T-cell (primary cell): ENCODE results near the gene ZNF362. TPM values are rescaled to one million over a fixed set of nuclear protein-coding genes. Genes with fewer than 3 reads are reported as not detected.

Experiments used
- ATAC-seq, 4 experiments: fragments of 200-7000 bp in 3 of 4; fragments of 150-1000 bp in 1 of 4; cut with Tn5 transposase; replicated peaks in 1 of 4; 1 replicate in 3 of 4; 2 replicates in 1 of 4; pipeline ENCODE4 v1.10.0; 2021; ENCODE audit warnings: moderate library complexity in 3 of 4, mild to moderate bottlenecking in 2 of 4, moderate number of reproducible peaks in 1 of 4
- CTCF ChIA-PET, 2 donors: fragments of 300-600 bp; sonication (Branson Sonifier 250); formaldehyde crosslinking; loops; one replicate each; lab custom pipeline; 2022; ENCODE audit warnings: antibody characterized with exemption in 2 of 2; lab: Charles Lee
- POLR2A ChIA-PET, 2 donors: fragments of 300-600 bp; sonication (Branson Sonifier 250); formaldehyde crosslinking; loops; one replicate each; lab custom pipeline; 2022; ENCODE audit warnings: antibody characterized with exemption in 2 of 2; lab: Charles Lee
- DNase-seq, 35 experiments: peaks; one replicate each; pipeline versions ENCODE4 v3.0.0 to v3.0.0-alpha.2; 2013 to 2023
- H3K27ac ChIP-seq: one replicate; pipeline ENCODE4 v1.5.1; 2013; ENCODE audit warnings: low read length
- H3K27me3 ChIP-seq, 2 experiments: replicated peaks in 1 of 2; 1 replicate in 1 of 2; 2 replicates in 1 of 2; pipeline versions ENCODE4 v1.6.1 to v1.7.0; 2013; ENCODE audit warnings: low read length in 1 of 2, mixed read lengths in 1 of 2; ENCODE audit not compliant: control insufficient read depth in 2 of 2, insufficient read depth in 2 of 2; ENCODE audit errors: extremely low read depth in 1 of 2
- H3K36me3 ChIP-seq, 2 donors: 1 replicate in 1 of 2; 2 replicates in 1 of 2; pipeline versions ENCODE4 v1.6.1 to v1.7.0; 2013; ENCODE audit warnings: low read length in 1 of 2; ENCODE audit not compliant: control insufficient read depth in 2 of 2, insufficient read depth in 1 of 2; ENCODE audit errors: extremely low read depth in 1 of 2
- H3K4me1 ChIP-seq, 2 experiments: 1 replicate in 1 of 2; 2 replicates in 1 of 2; pipeline versions ENCODE4 v1.6.1 to v1.7.0; 2013; ENCODE audit warnings: low read length in 2 of 2, mixed read lengths in 1 of 2; ENCODE audit not compliant: insufficient read depth in 2 of 2, control insufficient read depth in 1 of 2; ENCODE audit errors: extremely low read depth in 1 of 2
- H3K4me3 ChIP-seq, 2 donors: 1 replicate in 1 of 2; 2 replicates in 1 of 2; pipeline versions ENCODE4 v1.5.1 to v1.7.0; 2013; ENCODE audit warnings: mild to moderate bottlenecking in 2 of 2, low read length in 1 of 2, moderate library complexity in 1 of 2; ENCODE audit not compliant: control insufficient read depth in 1 of 2; ENCODE audit errors: extremely low read depth in 1 of 2
- H3K9me3 ChIP-seq: 2 replicates; pipeline ENCODE4 v1.7.0; 2013
- H3K27ac Mint-ChIP-seq, 2 donors: one replicate each; pipeline ENCODE4 v1.8.0; 2020 to 2021; ENCODE audit warnings: mild to moderate bottlenecking in 2 of 2, mixed read lengths in 2 of 2
- H3K27me3 Mint-ChIP-seq, 2 donors: one replicate each; pipeline ENCODE4 v1.8.0; 2021 to 2022; ENCODE audit warnings: mixed read lengths in 2 of 2
- H3K36me3 Mint-ChIP-seq: one replicate; pipeline ENCODE4 v1.8.0; 2021; ENCODE audit warnings: mixed read lengths
- H3K4me1 Mint-ChIP-seq, 3 donors: one replicate each; pipeline ENCODE4 v1.8.0; 2020 to 2022; ENCODE audit warnings: mixed read lengths in 3 of 3, mild to moderate bottlenecking in 1 of 3
- H3K4me3 Mint-ChIP-seq, 3 donors: one replicate each; pipeline ENCODE4 v1.8.0; 2020 to 2022; ENCODE audit warnings: mild to moderate bottlenecking in 3 of 3, mixed read lengths in 3 of 3, moderate library complexity in 3 of 3
- H3K9me3 Mint-ChIP-seq, 3 donors: one replicate each; pipeline ENCODE4 v1.8.0; 2020 to 2022; ENCODE audit warnings: mixed read lengths in 3 of 3
- WGBS: methylation state at CpG from one replicate; pipeline ENCODE4 v1.1.5; 2013; ENCODE audit warnings: missing lambda C conversion rate; ENCODE audit not compliant: insufficient coverage; 5-methylcytosine and 5-hydroxymethylcytosine counted together
- total RNA-seq, 35 experiments: library from RNA in 6 of 35; stranded (reverse) in 6 of 35; fragments of 120-200 nt in 1 of 35; gene quantifications; one replicate each; pipeline versions ENCODE4 v1.2.1 to v1.2.4 and lab custom pipeline; 2013 to 2026

ZNF362 gene, protein sequence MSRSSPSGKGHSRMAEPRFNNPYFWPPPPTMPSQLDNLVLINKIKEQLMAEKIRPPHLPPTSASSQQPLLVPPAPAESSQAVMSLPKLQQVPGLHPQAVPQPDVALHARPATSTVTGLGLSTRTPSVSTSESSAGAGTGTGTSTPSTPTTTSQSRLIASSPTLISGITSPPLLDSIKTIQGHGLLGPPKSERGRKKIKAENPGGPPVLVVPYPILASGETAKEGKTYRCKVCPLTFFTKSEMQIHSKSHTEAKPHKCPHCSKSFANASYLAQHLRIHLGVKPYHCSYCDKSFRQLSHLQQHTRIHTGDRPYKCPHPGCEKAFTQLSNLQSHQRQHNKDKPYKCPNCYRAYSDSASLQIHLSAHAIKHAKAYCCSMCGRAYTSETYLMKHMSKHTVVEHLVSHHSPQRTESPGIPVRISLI
- total RNA-seq (10 to 100 TPM; 22.9 to 31.4 (median 24.5) TPM), total RNA-seq (lab: John Stamatoyannopoulos, UW) (2.5 to 23.3 (median 15.2) reads per million in 29 experiments)
- total RNA-seq (2013) = 14.9 TPM

DNA sequence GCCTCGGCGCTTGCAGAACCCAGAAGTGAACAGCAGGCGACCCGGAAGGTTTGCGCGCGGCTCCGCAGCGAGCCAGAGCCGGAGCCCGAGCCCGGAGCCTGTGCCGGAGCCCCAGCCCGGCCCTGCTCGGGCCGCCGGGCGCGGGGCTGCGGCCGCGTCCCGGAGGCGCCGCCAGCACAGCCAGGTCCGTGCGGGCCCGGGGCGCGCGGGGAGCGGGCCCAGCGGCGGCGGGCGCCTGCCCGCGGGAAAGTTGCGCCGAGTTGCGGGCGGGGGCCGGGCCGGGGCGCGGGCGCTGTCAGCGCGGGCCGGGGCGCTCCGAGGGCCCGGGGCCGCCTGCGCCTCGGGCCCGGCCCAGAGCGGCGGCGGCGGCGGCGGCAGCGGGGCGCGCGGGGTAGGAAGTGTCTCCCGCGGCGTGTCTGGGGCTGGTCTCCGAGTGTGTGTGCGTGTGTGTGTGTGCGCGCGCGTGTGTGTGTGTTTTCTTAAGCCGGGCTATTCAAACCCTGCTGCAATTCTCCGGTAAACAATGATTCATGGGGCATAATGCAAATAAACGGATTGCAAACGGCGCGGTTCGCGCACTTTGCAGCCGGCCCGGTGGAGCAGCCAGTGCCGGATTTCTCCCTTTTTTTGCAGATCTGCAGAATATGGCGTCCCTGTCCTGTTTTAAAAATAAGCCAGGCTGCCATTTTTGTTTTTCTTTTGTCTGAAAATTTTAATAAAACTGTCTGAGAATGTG is at the start of gene ZNF362:
ZNF362 (plus strand) TSS at position 22 of the 736 bp plus-strand sequence. CDS start 14,083 bp downstream, outside the sequence.
- Mint-ChIP-seq H3K27ac (peak within 1 kb of the TSS; percentile 94 to 97), H3K4me3 (peak within 1 kb of the TSS; percentile 96 to 98 (median 97)), H3K9me3 (no peaks in the 10 kb centered on the region), H3K27me3 (no peaks in the 10 kb centered on the region), H3K36me3 (no peaks in the 10 kb centered on the region), H3K4me1 (peaks cover 37 to 41% (median 39%) of the 10 kb centered on the region in 3 donors)
- DNase-seq (peak; percentile 31 to 84 (median 64)), ATAC-seq (peak; percentile 85 to 88 (median 87))
- WGBS = under 1% methylated on average over 86 of the region's 88 CpGs
- ChIA-PET CTCF (no interaction called here), POLR2A (interaction anchor here (0.6 to 0.8 kb wide), 3 partner anchors 8 to 86 kb away, joined by 4 to 5 read pairs (median 5); no protein-coding TSS in a partner anchor)
- no peaks in the 10 kb centered on the region for H3K27me3 ChIP-seq
- no peaks in the 10 kb centered on the region for H3K36me3 ChIP-seq
- H3K4me3 ChIP-seq = peak within 1 kb of the TSS; percentile 81 to 93
- H3K9me3 ChIP-seq = no peaks in the 10 kb centered on the region
- peaks cover 9 to 34% of the 10 kb centered on the region in 2 experiments for H3K4me1 ChIP-seq
- H3K27ac ChIP-seq = peak within 1 kb of the TSS; percentile 59

DNA sequence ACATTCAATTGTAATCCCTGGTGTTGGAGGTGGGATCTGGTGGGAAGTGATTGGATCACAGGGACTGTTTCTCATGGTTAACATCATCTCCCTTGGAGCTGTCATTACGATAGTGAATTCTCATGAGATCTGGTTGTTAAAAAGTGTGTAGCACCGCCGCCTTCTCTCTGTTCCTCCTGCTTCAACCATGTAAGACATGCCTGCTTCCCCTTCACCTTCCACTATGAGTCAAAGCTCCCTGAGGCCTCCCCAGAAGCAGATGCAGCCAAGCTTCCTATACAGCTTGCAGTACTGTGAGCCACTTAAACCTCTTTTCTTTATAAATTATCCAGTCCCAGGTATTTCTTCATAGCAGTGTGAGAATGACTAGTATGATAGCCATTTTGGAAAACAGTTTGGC is 44.3 kb upstream of the ZNF362 start:
- no peak for ATAC-seq
- Mint-ChIP-seq H3K27ac (no peak overlapping the region), H3K36me3 (no peaks in the 10 kb centered on the region), H3K9me3 (no peaks in the 10 kb centered on the region), H3K4me1 (no peaks in the 10 kb centered on the region), H3K4me3 (no peak overlapping the region), H3K27me3 (peaks cover 19 to 33% of the 10 kb centered on the region in 2 donors)
- Histone ChIP-seq H3K27me3 (peaks cover 0 to 4% of the 10 kb centered on the region in 2 experiments), H3K4me1 (no peaks in the 10 kb centered on the region), H3K27ac (no peak overlapping the region), H3K9me3 (no peaks in the 10 kb centered on the region), H3K36me3 (no peaks in the 10 kb centered on the region), H3K4me3 (no peak overlapping the region)
- DNase-seq = no peak
- POLR2A ChIA-PET = no interaction called here
- no CpG with 5 or more reads among the region's 3 CpGs for WGBS
- CTCF ChIA-PET = no interaction called here

DNA sequence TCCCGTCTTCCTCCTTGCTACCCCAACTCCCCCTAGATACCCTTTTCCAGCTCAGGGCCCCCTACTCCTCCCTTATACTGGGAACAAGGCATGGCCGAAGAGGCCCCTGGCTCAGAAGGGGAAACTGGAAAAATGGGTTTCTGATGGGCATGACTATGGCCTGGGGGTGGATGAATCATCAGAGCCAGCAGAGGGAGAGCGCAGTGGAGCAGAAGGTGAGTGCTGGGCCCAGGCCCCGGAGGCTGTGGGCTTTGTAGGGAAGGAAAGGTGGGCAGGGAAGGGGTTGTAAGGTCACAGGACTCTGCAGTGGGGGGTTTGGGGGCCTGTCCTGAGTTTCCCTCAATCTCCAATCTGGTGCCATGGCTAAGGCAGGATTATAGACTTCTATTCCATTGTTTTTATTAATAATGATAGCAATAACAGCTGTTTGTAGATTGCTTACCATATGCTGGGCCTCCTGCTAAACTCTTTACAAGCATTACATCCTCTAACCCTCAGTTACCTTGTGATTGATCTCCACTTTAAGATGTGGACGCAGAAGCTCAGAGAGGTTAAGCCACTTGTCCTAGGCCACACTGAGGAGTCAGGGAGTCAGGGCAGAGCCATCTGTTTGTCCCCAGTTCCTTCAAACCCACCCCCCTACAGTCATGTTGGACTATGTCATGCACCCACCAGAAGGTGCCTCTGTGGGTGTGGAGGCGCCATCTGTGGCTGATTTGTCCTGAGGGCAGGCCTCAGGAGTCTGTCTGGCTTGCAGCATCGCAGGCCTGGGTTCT is 36.2 kb upstream of the ZNF362 start:
- no peak for DNase-seq
- WGBS = 79% methylated on average over 2 of the region's 7 CpGs
- H3K36me3 Mint-ChIP-seq = peaks cover 4% of the 10 kb centered on the region
- no peak for ATAC-seq
- H3K4me1 Mint-ChIP-seq = peaks cover 0 to 5% (median 0%) of the 10 kb centered on the region in 3 donors
- H3K9me3 ChIP-seq = no peaks in the 10 kb centered on the region
- H3K27ac ChIP-seq = no peak overlapping the region
- no peaks in the 10 kb centered on the region for H3K36me3 ChIP-seq
- H3K9me3 Mint-ChIP-seq = peaks cover 7 to 17% (median 13%) of the 10 kb centered on the region in 3 donors
- H3K27me3 ChIP-seq = peaks cover 0 to 10% of the 10 kb centered on the region in 2 experiments
- H3K4me1 ChIP-seq = peaks cover 0 to 2% of the 10 kb centered on the region in 2 experiments
- peaks cover under 1 to 2% of the 10 kb centered on the region in 2 donors for H3K27me3 Mint-ChIP-seq
- H3K27ac Mint-ChIP-seq = no peak overlapping the region
- POLR2A ChIA-PET = no interaction called here
- no peak overlapping the region for H3K4me3 Mint-ChIP-seq
- no peak overlapping the region for H3K4me3 ChIP-seq
- CTCF ChIA-PET = no interaction called here

DNA sequence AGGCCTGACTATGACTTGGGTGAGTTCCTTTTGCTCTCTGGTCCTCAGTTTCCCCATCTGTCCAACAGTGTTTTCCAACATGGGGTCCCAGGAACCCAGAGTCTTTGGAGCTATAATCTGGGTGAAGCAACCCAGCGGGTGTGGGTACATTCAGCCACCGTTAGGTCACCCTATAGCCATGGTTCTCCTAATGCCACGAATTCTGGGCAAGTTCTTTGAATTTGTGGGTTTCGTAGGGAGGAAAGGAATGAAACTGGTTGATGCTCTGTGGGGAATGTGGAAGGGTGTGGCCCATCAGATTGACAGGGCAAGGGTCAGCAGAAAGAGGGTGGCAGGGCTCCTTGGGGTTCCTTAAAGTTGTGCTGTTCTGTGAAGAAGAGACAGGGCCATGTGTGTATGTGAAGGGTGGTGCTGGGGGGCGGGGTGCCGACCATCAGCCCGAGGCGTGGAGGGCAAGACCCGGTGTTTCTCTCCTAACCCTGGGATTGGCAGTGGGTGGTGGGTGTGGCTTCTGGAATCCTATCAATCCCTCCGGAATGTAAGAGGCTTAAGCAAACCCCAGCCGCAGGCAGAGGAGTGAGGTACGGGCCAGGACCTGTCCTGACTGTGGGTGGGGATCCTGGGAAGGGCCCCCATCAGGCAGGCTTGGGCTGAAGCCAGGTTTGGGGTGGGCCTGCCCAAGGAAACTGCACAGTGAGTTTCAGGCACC is 35.5 kb upstream of the ZNF362 start:
- H3K36me3 ChIP-seq = no peaks in the 10 kb centered on the region
- 82% methylated on average over 9 of the region's 12 CpGs for WGBS
- H3K36me3 Mint-ChIP-seq = peaks cover 4% of the 10 kb centered on the region
- ChIA-PET POLR2A (no interaction called here), CTCF (no interaction called here)
- DNase-seq = no peak
- no peak overlapping the region for H3K4me3 ChIP-seq
- no peak for ATAC-seq
- no peaks in the 10 kb centered on the region for H3K9me3 ChIP-seq
- no peak overlapping the region for H3K4me3 Mint-ChIP-seq
- peaks cover 0 to 10% of the 10 kb centered on the region in 2 experiments for H3K27me3 ChIP-seq
- no peak overlapping the region for H3K27ac ChIP-seq
- peaks cover 2 to 4% of the 10 kb centered on the region in 2 donors for H3K27me3 Mint-ChIP-seq
- H3K27ac Mint-ChIP-seq = no peak overlapping the region
- peaks cover 0 to 5% (median 0%) of the 10 kb centered on the region in 3 donors for H3K4me1 Mint-ChIP-seq
- H3K4me1 ChIP-seq = peaks cover 0 to 2% of the 10 kb centered on the region in 2 experiments
- H3K9me3 Mint-ChIP-seq = peaks cover 7 to 18% (median 13%) of the 10 kb centered on the region in 3 donors

DNA sequence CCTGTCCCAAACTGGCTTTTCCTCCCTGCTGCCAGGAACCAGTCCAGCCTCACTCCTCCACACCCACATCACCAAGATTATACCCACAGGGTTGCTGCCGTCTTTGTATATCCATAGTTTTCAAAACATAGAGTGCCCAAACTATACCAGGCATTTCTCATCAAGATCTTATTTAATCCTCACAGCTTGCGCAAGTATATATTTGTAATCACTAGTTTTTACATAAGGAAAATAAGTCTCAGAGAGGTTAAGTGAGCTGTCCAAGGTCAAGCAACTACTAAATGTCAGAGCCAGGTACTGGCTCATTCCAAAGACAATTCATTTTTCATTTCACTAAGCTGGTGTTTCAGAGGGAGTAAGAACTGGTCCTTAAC is 34.9 kb upstream of the ZNF362 start:
- POLR2A ChIA-PET = no interaction called here
- Mint-ChIP-seq H3K27ac (no peak overlapping the region), H3K27me3 (peaks cover 2 to 4% of the 10 kb centered on the region in 2 donors), H3K36me3 (peaks cover 4% of the 10 kb centered on the region), H3K4me3 (no peak overlapping the region), H3K9me3 (peaks cover 7 to 18% (median 13%) of the 10 kb centered on the region in 3 donors), H3K4me1 (peaks cover 0 to 5% (median 0%) of the 10 kb centered on the region in 3 donors)
- Histone ChIP-seq H3K4me3 (no peak overlapping the region), H3K36me3 (no peaks in the 10 kb centered on the region), H3K9me3 (no peaks in the 10 kb centered on the region), H3K27me3 (peaks cover 0 to 10% of the 10 kb centered on the region in 2 experiments), H3K4me1 (peaks cover 0 to 2% of the 10 kb centered on the region in 2 experiments), H3K27ac (no peak overlapping the region)
- DNase-seq = no peak
- WGBS = no CpG with 5 or more reads among the region's 2 CpGs
- no peak for ATAC-seq
- CTCF ChIA-PET = no interaction called here
